Esophagus (tissue), 2 donors: ENCODE measurements around the gene INCENP. TPM values are rescaled to one million over a fixed set of nuclear protein-coding genes. Genes with fewer than 3 reads are reported as not detected.

ENCODE experiments used
- H3K27ac ChIP-seq, 2 donors: one replicate each; pipeline ENCODE4 v1.5.1; 2013; ENCODE audit warnings: low read depth in 2 of 2, mild to moderate bottlenecking in 2 of 2, inconsistent platforms in 1 of 2, low read length in 1 of 2, moderate library complexity in 1 of 2
- H3K27me3 ChIP-seq, 2 donors: one replicate each; pipeline ENCODE4 v1.6.1; 2013; ENCODE audit warnings: low read length in 2 of 2, control low read depth in 1 of 2, mild to moderate bottlenecking in 1 of 2; ENCODE audit not compliant: insufficient read depth in 2 of 2, control insufficient read depth in 1 of 2
- H3K36me3 ChIP-seq, 2 donors: one replicate each; pipeline ENCODE4 v1.6.1; 2013; ENCODE audit warnings: low read length in 1 of 2; ENCODE audit not compliant: control insufficient read depth in 2 of 2, insufficient read depth in 2 of 2
- H3K4me1 ChIP-seq, 2 donors: one replicate each; pipeline ENCODE4 v1.6.1; 2013; ENCODE audit warnings: low read length in 1 of 2; ENCODE audit not compliant: control insufficient read depth in 2 of 2, insufficient read depth in 2 of 2
- H3K4me3 ChIP-seq, 2 donors: one replicate each; pipeline ENCODE4 v1.5.1; 2013; ENCODE audit warnings: low read length in 2 of 2, mild to moderate bottlenecking in 2 of 2, low read depth in 1 of 2, moderate library complexity in 1 of 2
- H3K9me3 ChIP-seq, 2 donors: one replicate each; pipeline ENCODE4 v1.6.1; 2013; ENCODE audit warnings: mild to moderate bottlenecking in 2 of 2, low read depth in 1 of 2, low read length in 1 of 2, moderate library complexity in 1 of 2; ENCODE audit not compliant: control insufficient read depth in 2 of 2, insufficient read depth in 1 of 2
- WGBS, 2 donors: extraction: QIAGEN DNeasy Blood & Tissue Kit; methylation state at CpG; one replicate each; pipeline ENCODE4 v1.1.7; 2013; 5-methylcytosine and 5-hydroxymethylcytosine counted together
- polyA plus RNA-seq, 2 donors: library from polyadenylated mRNA; stranded (reverse); fragments of 200-250 nt; gene quantifications; one replicate each; pipeline ENCODE4 v1.2.3, GENCODE V29; 2013
- donor health status: healthy with polysubstance abuse.
- donor health status: Bipolar disorder and iron deficiency.

Gene INCENP
- polyA plus RNA-seq, 2 donors: 13.7 to 17.5 TPM

DNA sequence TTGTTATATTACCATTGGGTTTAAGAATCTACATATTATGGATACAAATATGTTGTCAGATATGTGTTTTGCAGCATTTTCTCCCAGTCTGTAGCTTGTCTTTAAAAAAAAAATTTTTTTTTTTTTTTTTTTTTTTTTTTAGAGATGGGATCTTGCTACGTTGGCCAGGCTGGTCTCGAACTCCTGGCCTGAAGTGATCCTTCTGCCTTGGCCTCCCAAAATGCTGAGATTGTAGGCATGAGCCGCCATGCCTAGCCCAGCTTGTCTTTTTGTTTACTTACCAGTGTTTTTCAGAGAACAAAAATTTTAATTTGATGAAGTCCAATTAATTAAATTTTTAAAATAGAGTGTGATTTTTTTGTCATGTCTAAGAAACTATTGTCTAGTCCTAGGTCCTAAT, 29.8 kb downstream of the INCENP start:
- Histone ChIP-seq H3K36me3 (peaks cover 10 to 27% of the 10 kb centered on the region in 2 donors), H3K4me3 (no peak overlapping the region), H3K27ac (no peak overlapping the region), H3K27me3 (no peaks in the 10 kb centered on the region), H3K9me3 (no peaks in the 10 kb centered on the region), H3K4me1 (peaks cover 0 to 3% of the 10 kb centered on the region in 2 donors)
- 79 to 82% methylated on average over 3 of the region's 3 CpGs for WGBS, 2 donors

DNA sequence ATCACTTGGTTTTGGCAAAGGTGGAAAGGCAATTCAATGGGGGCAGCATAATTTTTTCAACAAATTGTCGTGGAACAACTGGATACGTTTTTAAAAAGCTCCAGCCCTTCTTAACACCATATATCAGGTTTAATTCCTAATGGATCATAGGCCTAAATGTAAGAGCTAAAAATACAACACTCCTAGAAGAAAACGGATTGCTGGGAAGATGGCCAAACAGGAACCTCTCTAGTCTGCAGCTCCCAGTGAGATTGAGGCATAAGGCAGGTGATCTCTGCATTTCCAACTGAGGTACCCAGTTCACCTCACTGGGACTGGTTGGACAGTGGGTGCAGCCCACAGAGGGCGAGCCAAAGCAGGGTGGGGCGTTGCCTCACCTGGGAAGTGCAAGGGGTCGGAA, 33.8 kb downstream of the INCENP start:
- Histone ChIP-seq H3K36me3 (peaks cover 0 to 3% of the 10 kb centered on the region in 2 donors), H3K4me3 (no peak overlapping the region), H3K27me3 (no peaks in the 10 kb centered on the region), H3K27ac (no peak overlapping the region), H3K9me3 (no peaks in the 10 kb centered on the region), H3K4me1 (no peaks in the 10 kb centered on the region)
- WGBS, 2 donors: 58 to 70% methylated on average over 6 of the region's 6 CpGs

DNA sequence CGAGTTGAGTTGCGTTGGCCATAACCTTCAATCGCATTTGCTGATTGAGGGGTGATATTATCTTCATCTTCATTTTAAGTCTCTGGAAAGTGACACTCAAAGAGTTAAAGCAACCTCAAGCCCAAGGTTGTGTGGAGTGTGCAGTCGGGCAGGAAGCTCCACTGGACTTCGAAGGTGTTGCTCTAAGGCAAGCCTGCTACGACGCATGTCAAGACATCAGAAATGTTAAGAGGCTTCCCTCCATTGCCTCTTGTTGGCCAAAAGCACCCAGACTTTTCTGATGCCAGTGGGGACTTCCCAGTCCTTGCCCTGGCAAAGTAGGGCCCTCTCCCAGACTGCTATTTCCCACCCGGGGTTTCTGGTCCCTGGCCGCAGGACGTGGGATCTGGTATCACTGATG, 42.6 kb downstream of the INCENP start:
- Histone ChIP-seq H3K9me3 (no peaks in the 10 kb centered on the region), H3K4me1 (no peaks in the 10 kb centered on the region), H3K27ac (no peak overlapping the region), H3K4me3 (no peak overlapping the region), H3K36me3 (no peaks in the 10 kb centered on the region), H3K27me3 (no peaks in the 10 kb centered on the region)
- 83 to 86% methylated on average over 10 of the region's 10 CpGs for WGBS, 2 donors

DNA sequence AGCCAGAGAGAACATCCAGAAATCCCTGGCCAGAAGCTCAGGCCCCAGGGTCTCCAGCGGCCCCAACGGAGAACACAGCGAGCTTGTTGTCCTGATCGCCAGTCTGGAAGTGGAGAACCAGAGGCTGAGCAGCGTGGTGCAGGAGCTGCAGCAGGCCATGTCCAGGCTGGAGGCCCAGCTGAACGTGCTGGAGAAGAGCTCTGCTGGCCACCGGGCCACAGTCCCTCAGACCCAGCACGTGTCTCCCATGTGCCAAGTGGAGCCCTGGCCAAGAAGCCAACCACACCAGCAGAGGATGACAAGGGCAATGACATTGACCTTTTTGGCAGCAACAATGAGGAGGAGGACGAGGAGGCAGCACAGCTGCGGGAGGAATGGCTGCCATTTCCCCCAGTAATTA, 45.6 kb downstream of the INCENP start:
- H3K36me3 ChIP-seq: no peaks in the 10 kb centered on the region
- WGBS, 2 donors: 75 to 76% methylated on average over 10 of the region's 10 CpGs
- H3K27me3 ChIP-seq: no peaks in the 10 kb centered on the region

DNA sequence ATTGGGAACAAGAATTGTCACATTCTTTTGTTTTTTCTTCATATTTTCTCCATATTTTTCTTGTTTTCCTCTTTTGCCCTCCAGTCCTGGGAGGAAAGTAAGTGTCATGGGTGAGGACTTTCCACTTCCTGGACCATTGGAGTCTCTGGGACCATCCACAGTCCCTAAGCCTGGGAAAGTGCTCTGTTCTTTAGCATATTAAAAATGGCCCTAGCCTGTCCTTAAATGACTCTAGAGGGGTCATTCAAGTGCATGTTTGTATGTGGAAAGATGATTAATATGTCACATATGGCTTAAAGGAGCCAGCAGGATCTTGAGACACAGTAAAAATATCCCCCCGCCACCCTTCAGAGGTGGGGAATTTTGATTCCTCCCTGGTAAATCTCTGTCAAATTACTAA, 46.1 kb downstream of the INCENP start:
- no peak overlapping the region for H3K27ac ChIP-seq
- no peaks in the 10 kb centered on the region for H3K36me3 ChIP-seq
- WGBS, 2 donors: 84 to 96% methylated on average over 1 of the region's 1 CpG
- no peaks in the 10 kb centered on the region for H3K9me3 ChIP-seq
- peaks cover 0 to 2% of the 10 kb centered on the region in 2 donors for H3K27me3 ChIP-seq
- no peak overlapping the region for H3K4me3 ChIP-seq
- H3K4me1 ChIP-seq: no peaks in the 10 kb centered on the region

More for the DNA sequence above, 45.6 kb downstream of the INCENP start:
- no peaks in the 10 kb centered on the region for H3K4me1 ChIP-seq
- H3K4me3 ChIP-seq: no peak overlapping the region
- no peaks in the 10 kb centered on the region for H3K9me3 ChIP-seq
- H3K27ac ChIP-seq: no peak overlapping the region

DNA sequence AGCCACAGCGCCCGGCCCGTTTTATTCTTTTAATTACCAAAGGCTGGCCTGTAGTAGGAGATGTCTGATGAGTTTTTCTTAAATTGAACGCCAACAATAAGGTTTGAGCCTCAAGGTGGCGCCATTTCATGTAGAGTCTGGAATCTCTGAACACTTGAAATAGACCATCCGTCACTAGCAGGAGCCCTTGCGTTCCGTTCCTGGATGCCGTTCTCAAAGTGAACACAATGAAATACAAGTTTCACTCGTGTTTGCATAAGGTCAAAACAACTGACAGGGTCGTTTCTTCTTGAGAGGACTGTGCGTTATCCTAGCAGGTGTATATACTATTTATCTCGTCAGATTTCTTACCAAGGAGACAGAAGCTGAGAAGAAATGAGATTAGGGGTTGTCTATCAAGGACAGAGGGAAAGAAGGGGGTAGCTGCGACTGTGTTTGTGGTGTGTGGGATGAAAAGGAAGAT, 47.5 kb downstream of the INCENP start:
- Histone ChIP-seq H3K27ac (no peak overlapping the region), H3K9me3 (no peaks in the 10 kb centered on the region), H3K4me3 (no peak overlapping the region), H3K4me1 (no peaks in the 10 kb centered on the region), H3K27me3 (peaks cover 0 to 2% of the 10 kb centered on the region in 2 donors), H3K36me3 (no peaks in the 10 kb centered on the region)
- WGBS, 2 donors: 3 to 6% methylated on average over 14 of the region's 14 CpGs

DNA sequence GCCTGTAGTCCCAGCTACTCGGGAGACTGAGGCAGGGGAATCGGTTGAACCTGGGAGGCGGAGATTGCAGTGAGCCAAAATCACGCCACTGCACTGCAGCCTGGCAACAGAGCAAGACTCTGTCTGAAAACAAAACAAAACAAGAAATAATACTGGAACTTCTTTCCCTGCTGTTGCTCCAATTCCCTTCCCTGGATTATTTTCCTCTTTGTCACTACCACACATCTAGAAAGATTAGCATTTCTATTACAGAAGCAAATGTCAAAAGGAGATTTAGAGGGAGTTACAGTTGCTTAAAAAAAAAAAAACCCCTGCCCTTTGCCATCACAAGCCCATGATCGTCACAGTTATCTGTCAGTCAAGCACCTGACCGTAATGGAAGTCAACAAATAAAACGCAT, 48.5 kb downstream of the INCENP start:
- WGBS, 2 donors: 50 to 51% methylated on average over 7 of the region's 7 CpGs
- Histone ChIP-seq H3K9me3 (no peaks in the 10 kb centered on the region), H3K27ac (no peak overlapping the region), H3K36me3 (no peaks in the 10 kb centered on the region), H3K4me1 (no peaks in the 10 kb centered on the region), H3K4me3 (no peak overlapping the region), H3K27me3 (peaks cover 2% of the 10 kb centered on the region in 2 donors)

DNA sequence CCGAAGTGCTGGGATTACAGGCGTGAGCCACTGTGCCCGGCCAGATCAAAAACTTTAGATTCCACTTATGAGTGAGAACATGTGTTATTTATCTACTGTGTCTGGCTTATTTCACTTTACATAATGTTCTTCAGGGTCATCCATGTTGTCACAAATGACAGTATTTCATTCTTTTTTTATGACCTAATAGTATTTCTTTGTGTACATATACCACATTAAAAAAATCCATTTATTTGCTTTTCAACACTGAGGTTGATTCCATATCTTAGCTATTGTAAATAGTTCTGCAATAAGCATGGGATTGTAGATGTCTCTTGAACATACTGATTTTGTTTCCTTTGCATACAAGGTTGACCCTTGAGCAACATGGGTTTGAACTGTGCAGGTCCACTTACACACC, 53.0 kb downstream of the INCENP start:
- Histone ChIP-seq H3K27me3 (peaks cover 2% of the 10 kb centered on the region in 2 donors), H3K4me1 (no peaks in the 10 kb centered on the region), H3K27ac (no peak overlapping the region), H3K4me3 (no peak overlapping the region), H3K9me3 (no peaks in the 10 kb centered on the region), H3K36me3 (no peaks in the 10 kb centered on the region)
- 78 to 87% methylated on average over 3 of the region's 3 CpGs for WGBS, 2 donors

DNA sequence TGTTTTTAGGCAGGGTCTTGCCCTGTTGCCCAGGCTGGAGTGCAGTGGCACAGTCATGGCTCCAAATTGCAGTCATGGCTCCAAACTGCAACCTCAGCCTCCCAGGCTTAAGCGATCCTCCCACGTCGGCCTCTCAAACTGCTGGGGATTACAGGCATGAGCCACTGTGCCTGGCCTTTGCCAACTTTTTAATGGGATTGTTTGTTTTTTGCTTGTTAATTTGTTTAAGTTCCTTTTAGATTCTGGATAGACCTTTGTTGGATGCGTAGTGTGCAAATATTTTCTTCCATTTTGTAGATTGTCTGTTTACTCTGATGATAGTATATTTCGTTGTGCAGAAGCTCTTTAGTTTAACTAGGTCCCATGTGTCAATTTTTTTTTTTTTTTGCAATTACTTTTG, 56.2 kb downstream of the INCENP start:
- H3K4me3 ChIP-seq: no peak overlapping the region
- WGBS, 2 donors: 68 to 76% methylated on average over 5 of the region's 5 CpGs
- H3K27ac ChIP-seq: no peak overlapping the region

DNA sequence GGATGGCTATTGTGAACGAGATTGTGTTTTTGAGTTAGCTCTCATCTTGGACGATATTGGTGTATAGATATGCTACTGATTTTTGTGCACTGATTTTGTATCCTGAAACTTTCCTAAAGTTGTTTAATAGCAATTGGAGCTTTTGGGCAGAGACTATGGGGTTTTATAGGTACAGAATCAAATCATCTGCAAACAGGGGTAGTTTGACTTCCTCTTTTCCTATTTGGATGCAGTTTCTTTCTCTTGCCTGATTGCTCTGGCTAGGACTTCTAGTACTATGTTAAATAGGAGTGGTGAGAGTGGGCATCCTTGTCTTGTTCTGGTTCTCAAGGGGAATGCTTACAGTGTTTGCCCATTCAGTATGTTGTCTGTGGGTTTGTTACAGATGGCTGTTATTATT, 57.3 kb downstream of the INCENP start:
- Histone ChIP-seq H3K36me3 (no peaks in the 10 kb centered on the region), H3K27me3 (peaks cover 0 to 2% of the 10 kb centered on the region in 2 donors), H3K4me1 (no peaks in the 10 kb centered on the region), H3K4me3 (no peak overlapping the region), H3K9me3 (no peaks in the 10 kb centered on the region), H3K27ac (no peak overlapping the region)
- 86 to 93% methylated on average over 2 of the region's 2 CpGs for WGBS, 2 donors

More for the DNA sequence above, 56.2 kb downstream of the INCENP start:
- Histone ChIP-seq H3K27me3 (peaks cover 0 to 2% of the 10 kb centered on the region in 2 donors), H3K9me3 (no peaks in the 10 kb centered on the region), H3K36me3 (no peaks in the 10 kb centered on the region), H3K4me1 (no peaks in the 10 kb centered on the region)
